Endothelial cell of umbilical vein (primary cell): Measurements from ENCODE around the gene NDUFAF7.

Experiments used
- CTCF ChIP-seq, 2 donors: IDR thresholded peaks; 1 replicate in 1 of 2; 2 replicates in 1 of 2; pipeline ENCODE4 v1.5.1; 2011; ENCODE audit warnings: low read length in 2 of 2, mild to moderate bottlenecking in 2 of 2, moderate library complexity in 2 of 2, control low read depth in 1 of 2, inconsistent platforms in 1 of 2, low read depth in 1 of 2; ENCODE audit not compliant: insufficient read depth in 1 of 2; ENCODE audit errors: extremely low read depth in 1 of 2
- FOS ChIP-seq: IDR thresholded peaks from 2 replicates; pipeline ENCODE4 v1.6.1; 2011; ENCODE audit warnings: mild to moderate bottlenecking, low read length, moderate library complexity, borderline replicate concordance; ENCODE audit not compliant: insufficient read depth
- POLR2A ChIP-seq: IDR thresholded peaks from 2 replicates; pipeline ENCODE4 v1.6.1; 2012; ENCODE audit warnings: low read depth, mild to moderate bottlenecking, control low read depth, low read length
- POLR2AphosphoS5 ChIP-seq: IDR thresholded peaks from 2 replicates; pipeline ENCODE4 v1.6.1; 2012; ENCODE audit warnings: low read depth, mild to moderate bottlenecking, control low read depth, low read length, moderate library complexity; ENCODE audit not compliant: insufficient read depth

DNA sequence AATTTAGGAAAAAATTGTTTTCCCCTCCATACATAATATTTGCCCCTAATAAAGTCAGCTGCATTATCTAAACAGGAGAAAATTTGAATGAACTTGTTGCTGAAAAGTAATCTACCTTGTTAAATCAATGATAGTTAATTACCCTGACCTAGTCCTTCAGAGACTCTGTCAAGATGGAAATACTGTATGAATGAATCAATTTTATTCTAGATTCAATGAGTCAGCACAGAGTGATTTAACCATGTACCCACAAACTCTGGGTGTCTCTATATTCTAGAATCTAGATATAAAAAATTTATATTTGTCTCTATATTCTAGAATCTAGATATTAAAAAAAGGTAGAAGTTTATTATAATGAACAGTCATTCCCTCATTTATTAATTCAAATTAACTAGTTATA lies 36.2 kb downstream of the NDUFAF7 start:
- TF ChIP-seq CTCF (IDR thresholded peaks at IDR 0.05; ENCODE audit: extremely low read depth in 1 of 2, insufficient read depth in 1 of 2, low read depth in 1 of 2, low read length in 2 of 2) = no peak
- no peak for TF ChIP-seq POLR2A
- no peak for TF ChIP-seq FOS
- no peak for TF ChIP-seq POLR2AphosphoS5
